Tibial nerve (tissue), 4 donors: ENCODE results near the gene CFDP1.

Experiments used
- EP300 ChIP-seq, 2 donors: sonication (generic); formaldehyde crosslinking; IDR thresholded peaks; one replicate each; pipeline ENCODE4 v1.6.1; 2017; ENCODE audit warnings: antibody characterized with exemption in 2 of 2, mild to moderate bottlenecking in 1 of 2
- POLR2A ChIP-seq, 2 donors: fragments of 450-650 bp; IDR thresholded peaks; one replicate each; pipeline ENCODE4 v1.6.1; 2017; ENCODE audit warnings: antibody characterized with exemption in 2 of 2, mild to moderate bottlenecking in 2 of 2, moderate library complexity in 2 of 2
- TF ChIP-seq, protein P1 (sequence below), 5 experiments: fragments of 200-600 bp in 3 of 5; fragments of 450-650 bp in 2 of 5; sonication (generic) in 3 of 5; IDR thresholded peaks; one replicate each; pipeline ENCODE4 v1.5.1; 2016 to 2019; ENCODE audit warnings: antibody characterized with exemption in 5 of 5, mild to moderate bottlenecking in 3 of 5, moderate library complexity in 2 of 5

DNA sequence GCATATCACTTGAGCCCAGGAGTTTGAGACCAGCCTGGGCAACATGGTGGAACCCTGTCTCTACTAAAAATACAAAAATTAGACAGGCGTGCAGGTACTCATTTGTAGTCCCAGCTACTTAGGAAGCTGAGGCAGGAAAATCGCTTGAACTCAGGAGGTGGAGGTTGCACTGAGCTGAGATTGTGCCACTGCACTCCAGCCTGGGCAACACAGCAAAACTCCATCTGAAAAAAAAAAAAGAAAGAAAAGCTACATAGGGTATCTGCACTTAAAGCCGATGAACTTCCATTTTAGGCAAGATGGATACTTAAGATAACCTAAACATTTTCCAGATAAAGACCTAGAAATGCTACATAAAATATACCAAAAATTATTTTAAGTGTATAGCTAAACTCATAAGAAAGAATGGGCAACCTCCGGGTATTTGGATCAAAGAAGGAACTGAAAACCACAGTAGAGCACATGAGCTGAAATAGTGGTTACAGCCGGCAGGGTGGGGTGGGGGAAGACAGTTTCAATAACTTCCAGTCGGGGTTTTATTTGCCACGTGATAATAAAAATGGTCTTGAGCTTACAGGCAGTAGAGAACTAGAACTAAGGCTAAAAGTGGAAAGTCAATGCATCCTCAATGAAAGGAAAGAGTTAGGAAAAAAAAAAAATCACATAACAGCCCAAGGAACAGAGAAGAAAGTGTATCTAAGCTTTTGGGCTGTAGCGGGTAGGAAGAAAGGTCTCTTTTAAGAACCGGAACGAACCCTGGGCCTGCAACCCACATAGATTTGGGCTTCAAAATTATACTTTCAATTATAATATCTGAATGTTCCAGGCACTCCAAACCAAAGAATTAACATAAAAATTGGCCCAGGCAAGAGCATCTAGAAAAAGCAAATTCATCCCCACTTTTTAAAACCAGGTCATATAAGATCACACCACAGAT is 53.1 kb downstream of the CFDP1 start:
- TF ChIP-seq POLR2A (IDR thresholded peaks at IDR 0.05) (no peak), EP300 (IDR thresholded peaks at IDR 0.05) (peak in 1 of 2 donors; percentile 18)
- TF ChIP-seq, protein P1, sequence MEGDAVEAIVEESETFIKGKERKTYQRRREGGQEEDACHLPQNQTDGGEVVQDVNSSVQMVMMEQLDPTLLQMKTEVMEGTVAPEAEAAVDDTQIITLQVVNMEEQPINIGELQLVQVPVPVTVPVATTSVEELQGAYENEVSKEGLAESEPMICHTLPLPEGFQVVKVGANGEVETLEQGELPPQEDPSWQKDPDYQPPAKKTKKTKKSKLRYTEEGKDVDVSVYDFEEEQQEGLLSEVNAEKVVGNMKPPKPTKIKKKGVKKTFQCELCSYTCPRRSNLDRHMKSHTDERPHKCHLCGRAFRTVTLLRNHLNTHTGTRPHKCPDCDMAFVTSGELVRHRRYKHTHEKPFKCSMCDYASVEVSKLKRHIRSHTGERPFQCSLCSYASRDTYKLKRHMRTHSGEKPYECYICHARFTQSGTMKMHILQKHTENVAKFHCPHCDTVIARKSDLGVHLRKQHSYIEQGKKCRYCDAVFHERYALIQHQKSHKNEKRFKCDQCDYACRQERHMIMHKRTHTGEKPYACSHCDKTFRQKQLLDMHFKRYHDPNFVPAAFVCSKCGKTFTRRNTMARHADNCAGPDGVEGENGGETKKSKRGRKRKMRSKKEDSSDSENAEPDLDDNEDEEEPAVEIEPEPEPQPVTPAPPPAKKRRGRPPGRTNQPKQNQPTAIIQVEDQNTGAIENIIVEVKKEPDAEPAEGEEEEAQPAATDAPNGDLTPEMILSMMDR (IDR thresholded peaks at IDR 0.05), result no peak
